H1 (cell line): ENCODE results near the gene PAOX. TPM values are rescaled to one million over a fixed set of nuclear protein-coding genes. Genes with fewer than 3 reads are reported as not detected.

ENCODE experiments used
- CTCF ChIA-PET: fragments of 300-600 bp; sonication (Branson Sonifier 250); formaldehyde crosslinking; loops from one replicate; lab custom pipeline; 2021; ENCODE audit not compliant: partially characterized antibody; lab: Charles Lee
- POLR2A ChIA-PET: fragments of 300-600 bp; sonication (Branson Sonifier 250); formaldehyde crosslinking; loops from one replicate; lab custom pipeline; 2021; ENCODE audit warnings: inconsistent platforms; ENCODE audit not compliant: partially characterized antibody; lab: Charles Lee
- DNase-seq, 2 experiments: peaks; one replicate each; pipeline versions ENCODE4 v3.0.0 to v3.0.0-alpha.2; 2010 to 2022; ENCODE audit warnings: low spot score in 2 of 2, low read depth in 1 of 2, mixed read lengths in 1 of 2
- FAIRE-seq: peaks from 2 replicates; lab custom pipeline; 2011; peaks lifted over from hg19 to GRCh38; lab: Jason Lieb, UNC
- H2AFZ ChIP-seq: 2 replicates; pipeline ENCODE4 v1.8.1; 2012; ENCODE audit warnings: low read length, inconsistent platforms
- H2AK5ac ChIP-seq: 2 replicates; pipeline ENCODE4 v1.6.1; 2013; ENCODE audit warnings: low read depth, low read length
- H2BK120ac ChIP-seq: replicated peaks from 2 replicates; pipeline ENCODE3; 2013; ENCODE audit warnings: low read depth, low read length, inconsistent platforms
- H2BK12ac ChIP-seq: 2 replicates; pipeline ENCODE4 v1.6.1; 2013; ENCODE audit warnings: low read depth, low read length
- H2BK15ac ChIP-seq: 2 replicates; pipeline ENCODE4 v1.6.1; 2013; ENCODE audit warnings: low read length
- H2BK20ac ChIP-seq: 2 replicates; pipeline ENCODE4 v1.6.1; 2013; ENCODE audit warnings: low read length
- H2BK5ac ChIP-seq: 2 replicates; pipeline ENCODE4 v1.6.1; 2013; ENCODE audit warnings: low read depth, low read length
- H3K14ac ChIP-seq: 2 replicates; pipeline ENCODE4 v1.6.1; 2013; ENCODE audit warnings: inconsistent platforms; ENCODE audit not compliant: insufficient read length
- H3K18ac ChIP-seq: 2 replicates; pipeline ENCODE4 v1.6.1; 2013; ENCODE audit warnings: low read length; ENCODE audit errors: extremely low read depth
- H3K23ac ChIP-seq: 2 replicates; pipeline ENCODE4 v1.6.1; 2013; ENCODE audit warnings: inconsistent platforms; ENCODE audit not compliant: insufficient read length
- H3K23me2 ChIP-seq: 2 replicates; pipeline ENCODE4 v1.6.1; 2013; ENCODE audit warnings: low read depth, low read length
- H3K27ac ChIP-seq: 2 replicates; pipeline ENCODE4 v1.6.1; 2011; ENCODE audit warnings: low read depth, low read length, inconsistent platforms
- H3K27me3 ChIP-seq, 4 experiments: replicated peaks in 1 of 4; 1 replicate in 1 of 4; 2 replicates in 3 of 4; pipeline versions ENCODE4 v1.6.1 to v1.8.1; 2011 to 2013; ENCODE audit warnings: low read length in 3 of 4, mild to moderate bottlenecking in 3 of 4, inconsistent platforms in 2 of 4, mixed read lengths in 2 of 4, moderate library complexity in 1 of 4; ENCODE audit not compliant: control insufficient read depth in 3 of 4, insufficient read depth in 3 of 4; ENCODE audit errors: extremely low read depth in 1 of 4
- H3K36me3 ChIP-seq, 4 experiments: 2 replicates each; pipeline versions ENCODE4 v1.6.1 to v1.8.1; 2011 to 2013; ENCODE audit warnings: mild to moderate bottlenecking in 4 of 4, low read length in 3 of 4, moderate library complexity in 2 of 4, control low read depth in 1 of 4, inconsistent platforms in 1 of 4; ENCODE audit not compliant: insufficient read depth in 4 of 4, control insufficient read depth in 2 of 4
- H3K4ac ChIP-seq: replicated peaks from 2 replicates; pipeline ENCODE3; 2013; ENCODE audit warnings: low read length, low read depth, mixed read lengths, inconsistent platforms; ENCODE audit not compliant: insufficient read length
- H3K4me1 ChIP-seq, 4 experiments: replicated peaks in 1 of 4; 1 replicate in 1 of 4; 2 replicates in 3 of 4; pipeline versions ENCODE4 v1.6.1 to v1.8.1; 2011 to 2013; ENCODE audit warnings: low read length in 3 of 4, inconsistent platforms in 2 of 4, mixed read lengths in 1 of 4; ENCODE audit not compliant: insufficient read depth in 4 of 4, control insufficient read depth in 3 of 4
- H3K4me2 ChIP-seq, 2 experiments: 2 replicates each; pipeline versions ENCODE4 v1.6.1 to v1.8.1; 2011 to 2013; ENCODE audit warnings: low read depth in 2 of 2, low read length in 2 of 2, control low read depth in 1 of 2, inconsistent platforms in 1 of 2, mild to moderate bottlenecking in 1 of 2; ENCODE audit not compliant: insufficient read depth in 1 of 2
- H3K4me3 ChIP-seq, 4 experiments: fragments of 200-600, 300-600 bp in 1 of 4; sonication (generic), shearing (Covaris generic), sonication (Bioruptor Twin) in 1 of 4; 2 replicates each; pipeline versions ENCODE4 v1.5.1 to v1.8.1; 2011 to 2016; ENCODE audit warnings: low read length in 4 of 4, low read depth in 3 of 4, control low read depth in 2 of 4, inconsistent platforms in 2 of 4, mild to moderate bottlenecking in 2 of 4, mixed read lengths in 1 of 4, moderate library complexity in 1 of 4; ENCODE audit not compliant: insufficient read depth in 2 of 4; ENCODE audit errors: extremely low read depth in 1 of 4
- H3K56ac ChIP-seq: replicated peaks from 2 replicates; pipeline ENCODE3; 2013; ENCODE audit warnings: low read depth, mild to moderate bottlenecking, mixed read lengths, low read length, inconsistent platforms; ENCODE audit not compliant: insufficient read length
- H3K79me1 ChIP-seq: 2 replicates; pipeline ENCODE4 v1.6.1; 2013; ENCODE audit warnings: low read depth, low read length, control low read depth
- H3K79me2 ChIP-seq, 2 experiments: 2 replicates each; pipeline versions ENCODE4 v1.6.1 to v1.8.1; 2012 to 2013; ENCODE audit warnings: low read length in 2 of 2, mild to moderate bottlenecking in 2 of 2, inconsistent platforms in 1 of 2; ENCODE audit not compliant: insufficient read depth in 2 of 2, control insufficient read depth in 1 of 2
- H3K9ac ChIP-seq, 4 experiments: replicated peaks in 1 of 4; 1 replicate in 1 of 4; 2 replicates in 3 of 4; pipeline versions ENCODE4 v1.6.1 to v1.8.1; 2011 to 2013; ENCODE audit warnings: low read depth in 3 of 4, low read length in 3 of 4, control low read depth in 2 of 4, mild to moderate bottlenecking in 2 of 4, moderate library complexity in 2 of 4, inconsistent platforms in 1 of 4; ENCODE audit errors: extremely low read depth in 1 of 4
- H3K9me3 ChIP-seq, 2 experiments: 2 replicates each; pipeline versions ENCODE4 v1.6.1 to v1.8.1; 2012 to 2013; ENCODE audit warnings: mild to moderate bottlenecking in 2 of 2, moderate library complexity in 2 of 2, control low read depth in 1 of 2, inconsistent platforms in 1 of 2, low read depth in 1 of 2, low read length in 1 of 2, mixed read lengths in 1 of 2; ENCODE audit not compliant: insufficient read depth in 2 of 2
- H4K20me1 ChIP-seq, 2 experiments: replicated peaks in 1 of 2; 2 replicates each; pipeline versions ENCODE3 to v1.8.1; 2011 to 2013; ENCODE audit warnings: inconsistent platforms in 2 of 2, low read length in 2 of 2, mild to moderate bottlenecking in 1 of 2; ENCODE audit not compliant: insufficient read depth in 2 of 2, control insufficient read depth in 1 of 2
- H4K5ac ChIP-seq: 2 replicates; pipeline ENCODE4 v1.6.1; 2013; ENCODE audit warnings: low read length, low read depth, mixed read lengths, inconsistent platforms; ENCODE audit not compliant: insufficient read length
- H4K8ac ChIP-seq: 2 replicates; pipeline ENCODE4 v1.8.0; 2013; ENCODE audit warnings: mild to moderate bottlenecking, moderate library complexity, low read length, inconsistent platforms; ENCODE audit not compliant: insufficient read depth; ENCODE audit errors: extremely low read depth
- H4K91ac ChIP-seq: replicated peaks from 2 replicates; pipeline ENCODE3; 2013; ENCODE audit warnings: low read length, mixed read lengths, inconsistent platforms; ENCODE audit not compliant: insufficient read length
- ATF3 ChIP-seq: IDR thresholded peaks from 2 replicates; pipeline ENCODE4 v1.6.1; 2011; ENCODE audit warnings: low read depth, mild to moderate bottlenecking, low read length; ENCODE audit not compliant: insufficient read depth
- CTCF ChIP-seq, 3 experiments: IDR thresholded peaks; 1 replicate in 2 of 3; 2 replicates in 1 of 3; pipeline versions ENCODE4 v1.5.1 to v1.6.1; 2011; ENCODE audit warnings: low read length in 3 of 3, mild to moderate bottlenecking in 3 of 3, inconsistent platforms in 2 of 3, low read depth in 1 of 3, moderate library complexity in 1 of 3; ENCODE audit not compliant: insufficient read depth in 1 of 3; ENCODE audit errors: control extremely low read depth in 1 of 3
- EZH2 ChIP-seq: fragments of 200-600 bp; sonication (generic); IDR thresholded peaks from 2 replicates; pipeline ENCODE4 v1.7.1; 2012; ENCODE audit warnings: low read depth, mild to moderate bottlenecking, moderate library complexity, low read length, inconsistent platforms; ENCODE audit not compliant: severe bottlenecking
- JUN ChIP-seq: IDR thresholded peaks from 2 replicates; pipeline ENCODE4 v1.6.1; 2011; ENCODE audit warnings: low read depth, mild to moderate bottlenecking, improper control_type of control experiment, low read length
- JUND ChIP-seq: IDR thresholded peaks from 2 replicates; pipeline ENCODE4 v1.6.1; 2011; ENCODE audit warnings: mild to moderate bottlenecking, improper control_type of control experiment, low read length
- RAD21 ChIP-seq, 2 experiments: IDR thresholded peaks in 1 of 2; conservative IDR thresholded peaks in 1 of 2; 2 replicates each; pipeline ENCODE4 v1.6.1; 2011; ENCODE audit warnings: low read depth in 2 of 2, low read length in 2 of 2, improper control_type of control experiment in 1 of 2, inconsistent platforms in 1 of 2, mild to moderate bottlenecking in 1 of 2, moderate library complexity in 1 of 2
- WGBS, 2 experiments: shearing (Covaris generic) in 1 of 2; methylation state at CpG; one replicate each; pipeline versions ENCODE4 v1.1.6 to v1.1.7; 2013 to 2015; ENCODE audit warnings: low lambda C conversion rate in 2 of 2, mixed read lengths in 2 of 2, inconsistent platforms in 1 of 2, low coverage in 1 of 2, missing lambda C conversion rate in 1 of 2; ENCODE audit not compliant: insufficient replicate concordance in 2 of 2, insufficient coverage in 1 of 2, insufficient read length in 1 of 2; ENCODE audit errors: extremely low coverage in 1 of 2, missing lambda C conversion rate in 1 of 2; 5-methylcytosine and 5-hydroxymethylcytosine counted together
- polyA plus RNA-seq, 7 experiments: library from polyadenylated mRNA; depleted of rRNA in 3 of 7; stranded (reverse) in 5 of 7; unstranded in 2 of 7; fragments of >200 nt in 5 of 7; fragments of 200-250 nt in 2 of 7; gene quantifications; 1 replicate in 5 of 7; 2 replicates in 1 of 7; 4 replicates in 1 of 7; pipeline versions ENCODE4 v1.2.1 to v1.2.3, GENCODE V29; 2011 to 2013; ENCODE audit warnings: missing spikeins in 2 of 7, mixed read lengths in 2 of 7
- total RNA-seq: library from RNA; stranded (reverse); fragmentation: NEBNext Ultra II Directional; extraction: Animal tissue kit (Norgen Biotek cat#: 25700); gene quantifications from 2 replicates; pipeline ENCODE4 v1.2.1, GENCODE V29; 2021

The PAOX gene
- total and polyA plus RNA-seq, 2 of the 8 experiments (the other 6 are each of a cell fraction or from before 2014, with no cell fraction given) = 3.7 to 4.3 TPM

GRCh38 chr10:133438711-133439273, 59.7 kb downstream of the PAOX start:
- no peak overlapping the region for H3K18ac ChIP-seq
- no peak overlapping the region for H3K14ac ChIP-seq
- H2BK20ac ChIP-seq = no peak overlapping the region
- no peaks in the 10 kb centered on the region for H3K4me1 ChIP-seq
- no peak overlapping the region for H3K4me3 ChIP-seq
- H3K56ac ChIP-seq = no peak overlapping the region
- FAIRE-seq (no peak), DNase-seq (no peak)
- ChIA-PET POLR2A (no interaction called here), CTCF (no interaction called here)
- H4K91ac ChIP-seq = no peak overlapping the region
- no peaks in the 10 kb centered on the region for H3K23me2 ChIP-seq
- 76% methylated on average over 11 of the region's 11 CpGs; no CpG with 5 or more reads in 1 of the 2 experiments for WGBS, 2 experiments
- peaks cover 47 to 66% of the 10 kb centered on the region in 2 experiments for H3K9me3 ChIP-seq
- H3K27ac ChIP-seq = no peak overlapping the region
- H2BK15ac ChIP-seq = no peak overlapping the region
- no peak overlapping the region for H3K4ac ChIP-seq
- H2AFZ ChIP-seq = no peak overlapping the region
- H4K20me1 ChIP-seq = no peaks in the 10 kb centered on the region
- no peak overlapping the region for H4K8ac ChIP-seq
- H3K9ac ChIP-seq = no peak overlapping the region
- no peak overlapping the region for H2AK5ac ChIP-seq
- no peak overlapping the region for H3K23ac ChIP-seq
- H3K79me2 ChIP-seq = no peaks in the 10 kb centered on the region
- H2BK120ac ChIP-seq = no peak overlapping the region
- no peak overlapping the region for H3K4me2 ChIP-seq
- H3K36me3 ChIP-seq = no peaks in the 10 kb centered on the region
- H3K27me3 ChIP-seq = 0 out of 7 replicates have a peak, but pooled peaks cover 0 to 2% (median 0%) of the 10 kb centered on the region in 4 experiments
- H2BK5ac ChIP-seq = no peak overlapping the region
- no peak overlapping the region for H4K5ac ChIP-seq
- H3K79me1 ChIP-seq = no peaks in the 10 kb centered on the region
- no peak overlapping the region for H2BK12ac ChIP-seq
- peak in 1 of 2 experiments; percentile 23; a peak in 1 of 4 replicates for TF ChIP-seq RAD21 (IDR thresholded peaks at IDR 0.05 in 1 of 2, conservative IDR thresholded peaks at IDR 0.05 in 1 of 2; ENCODE audit: low read depth in 2 of 2, low read length in 2 of 2)
- TF ChIP-seq JUN = no peak
- TF ChIP-seq CTCF (IDR thresholded peaks at IDR 0.05; ENCODE audit: control extremely low read depth in 1 of 3, insufficient read depth in 1 of 3, low read depth in 1 of 3, low read length in 3 of 3) = peak in 2 of 3 experiments; percentile 13 to 25; a peak in 1 of 4 replicates
- no peak for TF ChIP-seq EZH2
- no peak for TF ChIP-seq ATF3
- TF ChIP-seq JUND = no peak
